ENCODE measurements around the gene SLC25A17. TPM values are rescaled to one million over a fixed set of nuclear protein-coding genes. Genes with fewer than 3 reads are reported as not detected.
"Not testable (repeated sequence)": the region's sequence is repeated elsewhere in the genome, so short reads cannot be mapped to it uniquely, and the experiment has no call there.

SLC25A17 gene
- total RNA-seq, 1 donor from 2014 or later: 30.1 TPM

- Mint-ChIP-seq H3K4me1 (peaks cover 54% of the 10 kb centered on the region), H3K27ac (peak overlapping the region; percentile 73), H3K36me3 (peaks cover 6% of the 10 kb centered on the region), H3K9me3 (no peaks in the 10 kb centered on the region), H3K27me3 (ENCODE audit: low read depth) (no peaks in the 10 kb centered on the region), H3K4me3 (peak overlapping the region; percentile 96)
- no peak for DNase-seq (ENCODE audit: low spot score in 2 of 2, unreplicated experiment in 2 of 2)
- no peak for TF ChIP-seq CTCF (IDR thresholded peaks at IDR 0.05; ENCODE audit: unreplicated experiment)
Observed at GRCh38 chr22:40853961-40854360, 34.8 kb upstream of the SLC25A17 start.

GRCh38 chr22:40853333-40853732, 34.2 kb upstream of the SLC25A17 start:
- Mint-ChIP-seq H3K36me3 (peaks cover 7% of the 10 kb centered on the region), H3K9me3 (no peaks in the 10 kb centered on the region), H3K4me3 (peak overlapping the region; percentile 96), H3K27ac (peak overlapping the region; percentile 73), H3K27me3 (ENCODE audit: low read depth) (no peaks in the 10 kb centered on the region), H3K4me1 (peaks cover 52% of the 10 kb centered on the region)
- TF ChIP-seq CTCF (IDR thresholded peaks at IDR 0.05; ENCODE audit: unreplicated experiment): no peak
- DNase-seq (ENCODE audit: low spot score in 2 of 2, unreplicated experiment in 2 of 2): no peak

- not testable (repeated sequence) for H3K27me3 Mint-ChIP-seq (ENCODE audit: low read depth); DNase-seq (ENCODE audit: low spot score in 2 of 2, unreplicated experiment in 2 of 2); H3K4me1 Mint-ChIP-seq; H3K4me3 Mint-ChIP-seq; H3K27ac Mint-ChIP-seq; H3K9me3 Mint-ChIP-seq
- H3K36me3 Mint-ChIP-seq: peaks cover 37% of the 10 kb centered on the region
Observed at GRCh38 chr22:40845816-40846215, 26.7 kb upstream of the SLC25A17 start.

DNA sequence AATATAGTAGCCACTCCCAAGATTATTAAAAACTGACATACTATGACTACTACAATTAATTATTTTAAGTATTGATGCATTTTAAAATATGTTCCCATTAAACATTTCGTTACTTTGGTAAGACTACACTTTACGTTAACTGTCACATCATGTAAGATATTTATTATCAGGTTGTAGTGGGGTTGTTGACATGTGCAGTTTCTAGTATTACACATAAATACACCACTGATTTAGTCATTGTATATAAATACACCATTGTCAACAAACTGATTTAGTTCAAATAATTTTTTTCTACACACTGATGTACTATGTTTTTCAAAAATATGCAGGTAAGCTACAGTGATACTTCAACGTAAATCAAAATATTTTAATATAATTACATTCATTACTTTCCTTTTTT, 25.8 kb upstream of the SLC25A17 start:
- H3K36me3 Mint-ChIP-seq: peaks cover 41% of the 10 kb centered on the region
- no peaks in the 10 kb centered on the region for H3K9me3 Mint-ChIP-seq
- no peak for TF ChIP-seq CTCF (IDR thresholded peaks at IDR 0.05; ENCODE audit: unreplicated experiment)
- no peaks in the 10 kb centered on the region for H3K4me1 Mint-ChIP-seq
- H3K27me3 Mint-ChIP-seq (ENCODE audit: low read depth): no peaks in the 10 kb centered on the region
- DNase-seq (ENCODE audit: low spot score in 2 of 2, unreplicated experiment in 2 of 2): no peak
- H3K27ac Mint-ChIP-seq: peak overlapping the region; percentile 69
- H3K4me3 Mint-ChIP-seq: no peak overlapping the region

GRCh38 chr22:40838486-40838885, 19.3 kb upstream of the SLC25A17 start:
- no peak for TF ChIP-seq CTCF (IDR thresholded peaks at IDR 0.05; ENCODE audit: unreplicated experiment)
- H3K36me3 Mint-ChIP-seq: peaks cover 37% of the 10 kb centered on the region
- no peak overlapping the region for H3K4me3 Mint-ChIP-seq
- H3K27ac Mint-ChIP-seq: peak overlapping the region; percentile 44
- H3K9me3 Mint-ChIP-seq: no peaks in the 10 kb centered on the region
- no peaks in the 10 kb centered on the region for H3K4me1 Mint-ChIP-seq
- no peaks in the 10 kb centered on the region for H3K27me3 Mint-ChIP-seq (ENCODE audit: low read depth)
- DNase-seq (ENCODE audit: low spot score in 2 of 2, unreplicated experiment in 2 of 2): no peak

DNA sequence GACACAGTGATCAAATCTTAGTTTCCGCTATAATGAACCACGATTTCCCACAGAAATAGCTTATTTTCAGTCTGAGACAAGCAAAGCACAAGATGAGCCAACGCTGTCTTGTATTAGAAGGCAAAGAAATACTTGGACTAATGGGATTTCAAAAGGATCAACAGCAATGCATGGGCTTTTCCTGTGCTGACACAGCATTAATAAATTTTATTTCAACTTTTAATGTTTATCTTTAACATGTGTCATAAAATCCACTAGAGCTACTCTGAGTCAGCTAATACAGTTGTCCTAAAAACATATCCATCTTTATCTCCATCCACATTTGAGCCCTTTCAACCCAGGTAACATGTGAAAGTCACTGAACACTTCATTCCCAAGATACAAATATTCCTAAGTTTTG, 15.5 kb upstream of the SLC25A17 start:
- Mint-ChIP-seq H3K4me3 (no peak overlapping the region), H3K36me3 (peaks cover 32% of the 10 kb centered on the region), H3K27me3 (ENCODE audit: low read depth) (no peaks in the 10 kb centered on the region), H3K4me1 (no peaks in the 10 kb centered on the region), H3K27ac (no peak overlapping the region), H3K9me3 (no peaks in the 10 kb centered on the region)
- TF ChIP-seq CTCF (IDR thresholded peaks at IDR 0.05; ENCODE audit: unreplicated experiment): no peak
- DNase-seq (ENCODE audit: low spot score in 2 of 2, unreplicated experiment in 2 of 2): no peak
